Fibroblast of the aortic adventitia (primary cell): ENCODE results near the gene SERPINB6. TPM values are rescaled to one million over a fixed set of nuclear protein-coding genes. Genes with fewer than 3 reads are reported as not detected.

ENCODE experiments used
- DNase-seq: peaks from one replicate; pipeline ENCODE4 v3.0.0-alpha.2; 2010; ENCODE audit warnings: low read depth
- H3K4me3 ChIP-seq: 2 replicates; pipeline ENCODE4 v1.5.1; 2011; ENCODE audit warnings: low read depth, mild to moderate bottlenecking, control low read depth, low read length, moderate library complexity
- CTCF ChIP-seq: IDR thresholded peaks from 2 replicates; pipeline ENCODE4 v1.5.1; 2011; ENCODE audit warnings: mild to moderate bottlenecking, low read length, control low read depth, inconsistent platforms; ENCODE audit not compliant: insufficient read depth
- total RNA-seq: library from RNA; depleted of rRNA; stranded (reverse); fragments of >200 nt; gene quantifications from 2 replicates; pipeline ENCODE4 v1.2.3, GENCODE V29; 2012; ENCODE audit warnings: low replicate concordance

SERPINB6 gene
- total RNA-seq, 1 donor = 102 TPM

- no peak for TF ChIP-seq CTCF
- no peak overlapping the region for H3K4me3 ChIP-seq
- no peak for DNase-seq
Observed at GRCh38 chr6:2962636-2963035, 8.7 kb downstream of the SERPINB6 start.

- no peak overlapping the region for H3K4me3 ChIP-seq
- no peak for TF ChIP-seq CTCF
- DNase-seq = no peak
Observed at GRCh38 chr6:2962004-2962403, 9.4 kb downstream of the SERPINB6 start.

- H3K4me3 ChIP-seq = no peak overlapping the region
- TF ChIP-seq CTCF = no peak
- no peak for DNase-seq
Observed at GRCh38 chr6:2961506-2961905, 9.9 kb downstream of the SERPINB6 start.

GRCh38 chr6:2960935-2961334 is 10.4 kb downstream of the SERPINB6 start:
- no peak for DNase-seq
- H3K4me3 ChIP-seq = no peak overlapping the region
- TF ChIP-seq CTCF = no peak

GRCh38 chr6:2959909-2960719 is 11.3 kb downstream of the SERPINB6 start:
- no peak for TF ChIP-seq CTCF
- peak; percentile 70 for DNase-seq
- H3K4me3 ChIP-seq = no peak overlapping the region

GRCh38 chr6:2958776-2959175 is 12.6 kb downstream of the SERPINB6 start:
- TF ChIP-seq CTCF = no peak
- no peak overlapping the region for H3K4me3 ChIP-seq
- no peak for DNase-seq

GRCh38 chr6:2958331-2958711 is 13.0 kb downstream of the SERPINB6 start:
- TF ChIP-seq CTCF = no peak
- H3K4me3 ChIP-seq = no peak overlapping the region
- DNase-seq = no peak
